ENCODE data around the gene ASB15. TPM values are rescaled to one million over a fixed set of nuclear protein-coding genes. Genes with fewer than 3 reads are reported as not detected.

Gene ASB15
- polyA plus RNA-seq, 3 donors, result not detected

GRCh38 chr7:123680580-123680979 lies 79.0 kb downstream of the ASB15 start:
- Histone ChIP-seq H3K4me3 (replicated peaks in 1 of 3; ENCODE audit: low read depth in 2 of 3, low read length in 3 of 3) (no peak overlapping the region), H3K27me3 (ENCODE audit: control insufficient read depth in 2 of 2, insufficient read depth in 2 of 2, low read length in 2 of 2) (no peaks in the 10 kb centered on the region), H2AFZ (ENCODE audit: insufficient read depth, low read depth, low read length, poor library complexity, severe bottlenecking) (no peak overlapping the region), H3K4me2 (replicated peaks; ENCODE audit: extremely low read depth, low read length, poor library complexity, severe bottlenecking) (no peak overlapping the region), H3K4me1 (ENCODE audit: control insufficient read depth in 1 of 2, insufficient read depth in 2 of 2, low read length in 2 of 2) (no peaks in the 10 kb centered on the region), H3K36me3 (replicated peaks in 1 of 2; ENCODE audit: control insufficient read depth in 1 of 2, insufficient read depth in 2 of 2, low read length in 2 of 2) (peaks cover 14 to 45% of the 10 kb centered on the region in 2 donors), H3K27ac (ENCODE audit: low read depth in 1 of 2, low read length in 2 of 2) (no peak overlapping the region), H3K9ac (ENCODE audit: insufficient read depth, low read length, poor library complexity, severe bottlenecking) (no peak overlapping the region), H3K79me2 (ENCODE audit: insufficient read depth, low read length) (no peaks in the 10 kb centered on the region), H4K20me1 (ENCODE audit: insufficient read depth, low read length) (no peaks in the 10 kb centered on the region), H3K9me3 (replicated peaks in 1 of 2; ENCODE audit: control insufficient read depth in 1 of 2, insufficient read depth in 1 of 2, low read length in 2 of 2) (no peaks in the 10 kb centered on the region)
- no peaks in the 10 kb centered on the region for H3K4me1 Mint-ChIP-seq
- no peak for DNase-seq
- H3K4me3 Mint-ChIP-seq, result no peak overlapping the region
- no peak for TF ChIP-seq CTCF (IDR thresholded peaks at IDR 0.05)
- H3K27me3 Mint-ChIP-seq (ENCODE audit: low read depth in 3 of 3), result no peaks in the 10 kb centered on the region
- 100% methylated on average over 2 of the region's 3 CpGs for WGBS (ENCODE audit: insufficient coverage)
- peaks cover 29 to 34% of the 10 kb centered on the region in 2 donors for H3K36me3 Mint-ChIP-seq
- intact Hi-C loops (cut with micrococcal nuclease), result loop anchor here in 1 of 2 donors (5.0 kb wide), 1 partner anchor 187 kb away; no protein-coding TSS in a partner anchor
- no peaks in the 10 kb centered on the region for H3K9me3 Mint-ChIP-seq
- H3K27ac Mint-ChIP-seq, result no peak overlapping the region

- Histone ChIP-seq H2AFZ (ENCODE audit: insufficient read depth, low read depth, low read length, poor library complexity, severe bottlenecking) (no peak overlapping the region), H3K79me2 (ENCODE audit: insufficient read depth, low read length) (no peaks in the 10 kb centered on the region), H3K4me2 (replicated peaks; ENCODE audit: extremely low read depth, low read length, poor library complexity, severe bottlenecking) (no peak overlapping the region), H4K20me1 (ENCODE audit: insufficient read depth, low read length) (no peaks in the 10 kb centered on the region), H3K9ac (ENCODE audit: insufficient read depth, low read length, poor library complexity, severe bottlenecking) (no peak overlapping the region), H3K27ac (ENCODE audit: low read depth in 1 of 2, low read length in 2 of 2) (no peak overlapping the region), H3K27me3 (ENCODE audit: control insufficient read depth in 2 of 2, insufficient read depth in 2 of 2, low read length in 2 of 2) (no peaks in the 10 kb centered on the region), H3K4me3 (replicated peaks in 1 of 3; ENCODE audit: low read depth in 2 of 3, low read length in 3 of 3) (no peak overlapping the region), H3K9me3 (replicated peaks in 1 of 2; ENCODE audit: control insufficient read depth in 1 of 2, insufficient read depth in 1 of 2, low read length in 2 of 2) (no peaks in the 10 kb centered on the region), H3K4me1 (ENCODE audit: control insufficient read depth in 1 of 2, insufficient read depth in 2 of 2, low read length in 2 of 2) (no peaks in the 10 kb centered on the region), H3K36me3 (replicated peaks in 1 of 2; ENCODE audit: control insufficient read depth in 1 of 2, insufficient read depth in 2 of 2, low read length in 2 of 2) (peaks cover 14 to 49% of the 10 kb centered on the region in 2 donors)
- no peak for TF ChIP-seq CTCF (IDR thresholded peaks at IDR 0.05)
- Mint-ChIP-seq H3K4me3 (no peak overlapping the region), H3K27me3 (ENCODE audit: low read depth in 3 of 3) (no peaks in the 10 kb centered on the region), H3K36me3 (peaks cover 29 to 37% of the 10 kb centered on the region in 2 donors), H3K27ac (no peak overlapping the region), H3K4me1 (no peaks in the 10 kb centered on the region), H3K9me3 (no peaks in the 10 kb centered on the region)
- WGBS (ENCODE audit: insufficient coverage), result 100% methylated on average over 1 of the region's 2 CpGs
- no peak for DNase-seq
- intact Hi-C loops (cut with micrococcal nuclease), result loop anchor here in 1 of 2 donors (5.0 kb wide), 1 partner anchor 186 kb away; no protein-coding TSS in a partner anchor
These were observed 79.9 kb downstream of the ASB15 start for GRCh38 chr7:123681561-123681960.

Measured in CD14-positive monocyte (primary cell).